Stomach smooth muscle (tissue), 2 donors: Measurements from ENCODE around the gene ETS1.

ENCODE experiments used
- H3K27ac ChIP-seq: one replicate; pipeline ENCODE4 v1.7.0; 2013; ENCODE audit warnings: mild to moderate bottlenecking, low read length, inconsistent platforms
- H3K27me3 ChIP-seq, 2 donors: one replicate each; pipeline ENCODE4 v1.7.0; 2013; ENCODE audit warnings: low read length in 2 of 2; ENCODE audit not compliant: insufficient read depth in 2 of 2, control insufficient read depth in 1 of 2
- H3K36me3 ChIP-seq, 2 donors: one replicate each; pipeline ENCODE4 v1.7.0; 2013; ENCODE audit warnings: low read length in 2 of 2; ENCODE audit not compliant: control insufficient read depth in 2 of 2, insufficient read depth in 2 of 2
- H3K4me1 ChIP-seq: one replicate; pipeline ENCODE4 v1.7.0; 2013; ENCODE audit warnings: low read length; ENCODE audit not compliant: control insufficient read depth, insufficient read depth
- H3K4me3 ChIP-seq, 2 donors: one replicate each; pipeline ENCODE4 v1.7.0; 2013; ENCODE audit warnings: low read length in 2 of 2
- H3K9ac ChIP-seq, 2 donors: one replicate each; pipeline ENCODE4 v1.7.0; 2013; ENCODE audit warnings: low read length in 2 of 2, mild to moderate bottlenecking in 1 of 2
- H3K9me3 ChIP-seq, 2 donors: one replicate each; pipeline ENCODE4 v1.7.0; 2013; ENCODE audit warnings: low read length in 2 of 2; ENCODE audit not compliant: control insufficient read depth in 2 of 2
- donor health status: healthy.
- donor health status: Pancreatic carcinoma.

Gene ETS1

GRCh38 chr11:128420951-128421350 is 166.4 kb downstream of the ETS1 start:
- Histone ChIP-seq H3K9me3 (no peaks in the 10 kb centered on the region), H3K4me3 (no peak overlapping the region), H3K27ac (no peak overlapping the region), H3K4me1 (peaks cover 21% of the 10 kb centered on the region), H3K27me3 (no peaks in the 10 kb centered on the region), H3K36me3 (no peaks in the 10 kb centered on the region), H3K9ac (no peak overlapping the region)

DNA sequence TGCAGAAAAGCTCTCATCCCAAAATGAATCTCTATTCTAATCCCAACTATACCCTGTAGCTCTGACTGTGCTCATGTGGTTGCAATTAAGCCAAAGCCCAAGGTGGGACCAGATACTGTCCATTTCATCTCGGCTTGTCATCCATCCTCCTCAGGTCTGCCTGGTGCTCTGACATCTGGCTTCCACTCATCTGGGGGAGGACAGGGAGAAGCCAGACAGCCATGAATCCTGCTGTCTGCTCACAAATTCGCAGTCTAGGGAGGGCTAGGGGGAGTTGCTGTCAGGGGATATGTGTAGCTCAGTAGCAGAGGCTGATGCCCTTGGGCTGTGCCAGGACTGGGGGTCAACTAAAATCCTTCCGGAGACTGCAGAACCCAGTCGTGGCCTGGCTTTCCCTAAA is 167.1 kb downstream of the ETS1 start:
- Histone ChIP-seq H3K27me3 (no peaks in the 10 kb centered on the region), H3K36me3 (no peaks in the 10 kb centered on the region), H3K9me3 (no peaks in the 10 kb centered on the region), H3K4me1 (peaks cover 21% of the 10 kb centered on the region), H3K9ac (no peak overlapping the region), H3K4me3 (no peak overlapping the region), H3K27ac (no peak overlapping the region)

DNA sequence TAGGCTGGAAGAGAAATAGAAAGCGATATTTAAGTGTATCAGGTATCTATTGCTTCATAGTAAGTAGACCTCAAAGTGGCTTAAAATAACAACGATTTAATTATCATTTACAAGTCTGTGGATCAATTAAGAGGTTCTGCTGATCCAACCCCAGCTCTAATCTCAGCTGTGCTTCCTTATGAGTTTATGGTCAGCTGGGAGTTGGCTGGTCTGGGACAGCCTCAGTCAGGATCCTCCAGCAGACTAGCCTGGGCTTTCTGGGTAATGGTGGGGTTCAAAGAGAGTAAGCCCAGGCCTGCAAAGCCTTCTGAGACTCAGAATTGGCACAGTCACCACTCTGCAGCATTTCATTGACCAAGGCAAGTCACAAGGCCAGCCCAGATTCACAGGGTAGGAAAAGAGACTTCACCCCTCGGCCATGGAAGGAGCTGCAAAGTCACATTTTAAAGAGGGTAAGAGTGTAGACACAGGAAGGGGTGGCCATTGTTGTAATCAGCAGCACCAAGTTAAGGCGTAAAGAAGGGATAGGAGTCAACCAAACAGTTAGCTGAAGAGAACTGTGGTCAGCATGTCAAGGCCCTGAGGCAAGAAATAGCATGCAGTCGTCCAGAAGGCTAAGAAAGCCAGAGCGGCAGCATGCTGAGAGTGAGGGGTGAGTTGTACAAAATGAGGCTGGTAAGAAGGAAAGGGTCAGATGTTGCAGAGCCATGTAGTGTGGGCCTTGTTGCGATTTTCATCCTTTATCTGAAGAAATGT is 168.2 kb downstream of the ETS1 start:
- H3K4me3 ChIP-seq: no peak overlapping the region
- no peak overlapping the region for H3K27ac ChIP-seq
- H3K36me3 ChIP-seq: no peaks in the 10 kb centered on the region
- H3K9me3 ChIP-seq: no peaks in the 10 kb centered on the region
- H3K27me3 ChIP-seq: no peaks in the 10 kb centered on the region
- H3K4me1 ChIP-seq: peaks cover 10% of the 10 kb centered on the region
- H3K9ac ChIP-seq: no peak overlapping the region

DNA sequence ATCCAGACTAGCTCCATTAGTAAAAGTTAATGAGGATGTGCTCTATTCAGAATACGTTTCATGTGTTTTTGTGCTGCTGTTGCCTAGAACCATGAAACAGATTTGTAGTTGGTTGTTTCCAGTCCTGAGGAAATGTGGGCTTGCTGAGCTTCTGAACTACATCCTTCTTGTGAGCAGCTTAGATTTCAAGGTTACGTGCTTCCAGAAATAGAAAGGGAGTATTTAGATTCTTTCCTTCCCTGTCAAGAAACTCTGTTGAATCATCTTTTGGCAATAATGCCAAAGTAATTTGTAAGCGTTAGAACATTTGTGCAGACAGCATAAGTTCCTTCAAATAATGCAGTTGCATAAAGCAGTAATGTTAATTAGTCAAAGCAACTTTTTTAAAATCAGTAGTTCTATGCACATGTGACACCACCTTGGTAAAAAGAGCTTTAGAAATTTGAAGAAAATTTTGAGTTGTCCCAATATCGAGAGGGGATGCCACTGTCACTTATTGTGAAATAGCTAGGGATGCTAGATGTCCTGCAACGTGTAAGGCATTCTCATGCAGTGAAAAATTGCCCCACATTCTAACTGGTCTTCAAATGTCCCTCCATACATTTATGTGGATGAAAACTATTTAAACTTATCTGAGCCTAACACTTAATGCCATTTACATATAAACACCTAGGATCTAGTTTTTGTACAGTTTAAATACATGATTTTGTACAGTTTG is 169.6 kb downstream of the ETS1 start:
- Histone ChIP-seq H3K27me3 (no peaks in the 10 kb centered on the region), H3K4me1 (peaks cover 4% of the 10 kb centered on the region), H3K9me3 (no peaks in the 10 kb centered on the region), H3K27ac (no peak overlapping the region), H3K9ac (no peak overlapping the region), H3K36me3 (no peaks in the 10 kb centered on the region), H3K4me3 (no peak overlapping the region)

DNA sequence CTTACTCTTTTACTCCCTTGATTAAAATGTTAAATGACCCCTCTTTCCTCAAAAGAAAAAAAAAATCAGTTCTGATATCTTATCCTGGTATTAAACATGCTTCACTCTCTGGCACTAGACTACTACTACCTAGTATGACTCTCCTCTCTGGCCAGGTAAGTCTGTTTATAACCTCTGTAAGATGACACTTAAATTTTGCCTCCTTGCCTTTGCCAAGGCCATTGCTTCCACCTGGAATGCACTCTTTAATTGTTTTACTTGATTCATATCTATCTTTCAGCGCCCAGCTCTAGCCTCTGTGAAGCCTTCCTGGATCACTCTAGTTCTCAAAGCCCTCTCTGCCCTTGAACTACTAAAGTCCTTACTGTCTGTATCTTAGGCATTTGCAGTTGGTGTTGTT is 170.4 kb downstream of the ETS1 start:
- Histone ChIP-seq H3K4me1 (no peaks in the 10 kb centered on the region), H3K36me3 (no peaks in the 10 kb centered on the region), H3K27ac (no peak overlapping the region), H3K4me3 (no peak overlapping the region), H3K27me3 (no peaks in the 10 kb centered on the region), H3K9ac (no peak overlapping the region), H3K9me3 (no peaks in the 10 kb centered on the region)

DNA sequence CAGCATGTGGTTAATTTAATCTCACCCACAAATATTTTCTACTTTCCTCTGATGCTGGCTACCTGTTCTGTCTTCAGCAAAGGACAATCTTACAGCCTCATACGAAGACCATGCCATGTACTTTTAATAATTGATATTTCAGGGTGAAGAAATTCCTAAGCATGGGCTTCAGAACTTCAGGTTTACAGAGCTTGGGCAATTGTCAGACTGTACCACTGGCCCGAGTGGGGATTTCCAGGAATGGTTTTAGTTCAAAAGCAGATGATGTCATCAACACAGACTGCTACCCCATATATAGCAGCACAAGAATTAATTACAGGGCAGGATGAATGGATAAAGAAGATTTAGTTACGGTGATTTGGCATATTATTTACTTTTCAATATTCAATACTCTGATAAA is 171.8 kb downstream of the ETS1 start:
- Histone ChIP-seq H3K27me3 (no peaks in the 10 kb centered on the region), H3K27ac (no peak overlapping the region), H3K9me3 (no peaks in the 10 kb centered on the region), H3K4me1 (no peaks in the 10 kb centered on the region), H3K36me3 (no peaks in the 10 kb centered on the region), H3K4me3 (no peak overlapping the region), H3K9ac (no peak overlapping the region)

GRCh38 chr11:128412847-128413791 is 174.2 kb downstream of the ETS1 start:
- Histone ChIP-seq H3K36me3 (no peaks in the 10 kb centered on the region), H3K9ac (no peak overlapping the region), H3K4me1 (no peaks in the 10 kb centered on the region), H3K4me3 (no peak overlapping the region), H3K27me3 (no peaks in the 10 kb centered on the region), H3K9me3 (no peaks in the 10 kb centered on the region), H3K27ac (no peak overlapping the region)

DNA sequence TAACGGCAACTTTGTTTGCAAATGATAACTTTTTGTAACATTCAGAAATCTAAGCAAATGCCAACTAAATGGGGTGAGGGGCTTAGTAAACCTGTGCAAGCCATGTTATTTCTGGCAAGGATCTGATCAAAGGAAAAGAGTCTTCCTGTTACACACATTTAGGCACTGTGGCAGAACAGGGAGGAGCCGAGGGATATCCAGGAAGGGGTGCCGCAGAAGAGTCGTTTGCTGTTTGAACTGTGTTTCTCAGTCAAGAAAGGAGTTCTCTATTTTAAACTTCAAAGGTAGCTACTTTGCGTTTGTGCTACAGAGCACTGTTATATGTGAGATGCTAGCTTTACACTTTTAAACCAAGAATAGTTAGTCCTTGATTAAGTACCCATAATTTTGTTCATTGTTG is 175.5 kb downstream of the ETS1 start:
- no peaks in the 10 kb centered on the region for H3K4me1 ChIP-seq
- no peak overlapping the region for H3K9ac ChIP-seq
- no peaks in the 10 kb centered on the region for H3K27me3 ChIP-seq
- H3K4me3 ChIP-seq: no peak overlapping the region
- H3K27ac ChIP-seq: no peak overlapping the region
- no peaks in the 10 kb centered on the region for H3K9me3 ChIP-seq
- no peaks in the 10 kb centered on the region for H3K36me3 ChIP-seq

DNA sequence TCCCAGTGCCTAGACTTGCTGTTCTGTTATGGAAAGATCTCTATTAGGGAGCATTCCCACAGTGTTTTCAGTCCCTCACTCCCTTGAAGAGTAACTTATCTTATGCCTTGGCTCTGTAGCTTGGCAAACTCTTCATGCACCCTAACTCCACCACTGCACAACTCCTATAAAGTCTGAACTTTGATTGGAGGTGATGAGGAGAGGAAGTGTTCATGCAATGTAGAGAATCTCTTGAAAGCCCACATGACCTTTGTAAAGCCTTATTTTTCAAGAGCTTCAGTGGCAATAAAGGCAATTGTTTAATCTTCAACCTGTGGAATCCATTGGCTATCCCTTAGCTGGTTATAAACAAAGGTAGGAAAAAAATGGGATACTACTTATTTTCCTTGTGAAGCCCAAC is 176.2 kb downstream of the ETS1 start:
- H3K27me3 ChIP-seq: no peaks in the 10 kb centered on the region
- no peaks in the 10 kb centered on the region for H3K4me1 ChIP-seq
- H3K9me3 ChIP-seq: no peaks in the 10 kb centered on the region
- no peak overlapping the region for H3K27ac ChIP-seq
- H3K36me3 ChIP-seq: no peaks in the 10 kb centered on the region
- no peak overlapping the region for H3K4me3 ChIP-seq
- H3K9ac ChIP-seq: no peak overlapping the region

GRCh38 chr11:128409476-128409875 is 177.9 kb downstream of the ETS1 start:
- no peak overlapping the region for H3K27ac ChIP-seq
- H3K9me3 ChIP-seq: no peaks in the 10 kb centered on the region
- H3K4me1 ChIP-seq: peaks cover 5% of the 10 kb centered on the region
- no peak overlapping the region for H3K4me3 ChIP-seq
- no peak overlapping the region for H3K9ac ChIP-seq
- no peaks in the 10 kb centered on the region for H3K36me3 ChIP-seq
- no peaks in the 10 kb centered on the region for H3K27me3 ChIP-seq
